ENCODE results near the gene PPP3CB.

The PPP3CB gene

GRCh38 chr10:73388228-73388627, 107.6 kb downstream of the PPP3CB start:
- in situ Hi-C loops (cut with HindIII; ENCODE audit: low sequenced_read_pairs) = no loop called here

GRCh38 chr10:73386583-73386982, 109.2 kb downstream of the PPP3CB start:
- no peak for DNase-seq (ENCODE audit: low read depth, low spot score)
- H3K4me3 ChIP-seq (ENCODE audit: low read depth, low read length) = no peak overlapping the region
- in situ Hi-C loops (cut with HindIII; ENCODE audit: low sequenced_read_pairs) = no loop called here
- no peak for TF ChIP-seq CTCF (IDR thresholded peaks at IDR 0.05; ENCODE audit: low read depth, low read length)

More at GRCh38 chr10:73388228-73388627, 107.6 kb downstream of the PPP3CB start:
- no peak for DNase-seq (ENCODE audit: low read depth, low spot score)
- TF ChIP-seq CTCF (IDR thresholded peaks at IDR 0.05; ENCODE audit: low read depth, low read length) = no peak
- H3K4me3 ChIP-seq (ENCODE audit: low read depth, low read length) = no peak overlapping the region
